Motor neuron (in vitro differentiated cells): ENCODE results near the gene PLCB1. TPM values are rescaled to one million over a fixed set of nuclear protein-coding genes. Genes with fewer than 3 reads are reported as not detected.

Source experiments
- ATAC-seq, 8 experiments: fragments of 200-7000 bp; cut with Tn5 transposase; replicated peaks in 6 of 8; 2 replicates each; pipeline ENCODE4 v1.8.0; 2021; ENCODE audit warnings: mild to moderate bottlenecking in 8 of 8, moderate library complexity in 8 of 8
- H3K27ac ChIP-seq, 2 donors: fragments of 250-450 bp; sonication (Bioruptor Pico); 2 replicates each; pipeline ENCODE4 v1.9.0; 2021; ENCODE audit warnings: antibody characterized with exemption in 2 of 2, mild to moderate bottlenecking in 2 of 2, moderate library complexity in 1 of 2
- H3K4me1 ChIP-seq, 2 donors: fragments of 250-450 bp; sonication (Bioruptor Pico); replicated peaks in 1 of 2; 2 replicates each; pipeline ENCODE4 v1.6.1; 2021; ENCODE audit warnings: antibody characterized with exemption in 2 of 2, mild to moderate bottlenecking in 2 of 2, moderate library complexity in 1 of 2
- H3K4me3 ChIP-seq, 5 donors: fragments of 250-450 bp; sonication (Bioruptor Pico); 2 replicates each; pipeline ENCODE4 v1.9.0; 2021; ENCODE audit warnings: antibody characterized with exemption in 5 of 5, mild to moderate bottlenecking in 5 of 5, moderate library complexity in 4 of 5
- WGBS, 10 experiments: fragments of 450-650 bp; shearing (Covaris generic); methylation state at CpG; one replicate each; pipeline ENCODE4 v1.0.0; 2022; 5-methylcytosine and 5-hydroxymethylcytosine counted together
- in situ Hi-C, 9 experiments: fragments of 400-800 bp; cut with MboI; loops; one replicate each; pipeline ENCODE4 v1.15.0; 2021; ENCODE audit warnings: low sequenced_read_pairs in 9 of 9, low pct_unique_long_range_greater_than_20kb in 2 of 9; ENCODE audit not compliant: unreplicated experiment in 9 of 9
- total RNA-seq, 8 experiments: library from RNA; unstranded; fragments of 300-600 nt; gene quantifications; 2 replicates each; pipeline versions ENCODE4 v1.2.3 to v1.2.4, GENCODE V29; 2022

The PLCB1 gene
- total RNA-seq, 8 experiments from 2014 or later, result 7.7 to 65.5 (median 36.2) TPM

GRCh38 chr20:8654486-8654885 lies 522.4 kb downstream of the PLCB1 start:
- 72 to 100% (median 91%) methylated on average over 1 to 2 of the region's 2 CpGs for WGBS, 10 experiments
- in situ Hi-C loops, result no loop called here
- Histone ChIP-seq H3K4me3 (no peak overlapping the region), H3K4me1 (no peaks in the 10 kb centered on the region), H3K27ac (no peak overlapping the region)
- ATAC-seq, result no peak

- Histone ChIP-seq H3K4me3 (no peak overlapping the region), H3K27ac (no peak overlapping the region), H3K4me1 (no peaks in the 10 kb centered on the region)
- WGBS, 10 experiments, result 63 to 100% (median 75%) methylated on average over 1 of the region's 1 CpG; no CpG with 5 or more reads in 1 of the 10 experiments
- in situ Hi-C loops, result no loop called here
- peak in 3 of 8 experiments; percentile 17 to 43 (median 42) for ATAC-seq
Measured at GRCh38 chr20:8656335-8656734, 524.3 kb downstream of the PLCB1 start.

GRCh38 chr20:8657664-8658063 lies 525.6 kb downstream of the PLCB1 start:
- no peak overlapping the region for H3K27ac ChIP-seq
- H3K4me3 ChIP-seq, result no peak overlapping the region
- no peak for ATAC-seq
- H3K4me1 ChIP-seq, result no peaks in the 10 kb centered on the region
- in situ Hi-C loops, result no loop called here

GRCh38 chr20:8658103-8658502 lies 526.0 kb downstream of the PLCB1 start:
- no peak for ATAC-seq
- no peak overlapping the region for H3K27ac ChIP-seq
- H3K4me3 ChIP-seq, result no peak overlapping the region
- H3K4me1 ChIP-seq, result no peaks in the 10 kb centered on the region
- WGBS, 10 experiments, result 63 to 97% (median 89%) methylated on average over 2 to 3 of the region's 3 CpGs; no CpG with 5 or more reads in 1 of the 10 experiments
- in situ Hi-C loops, result no loop called here

GRCh38 chr20:8661229-8661952 lies 529.3 kb downstream of the PLCB1 start:
- in situ Hi-C loops, result no loop called here
- H3K27ac ChIP-seq, result no peak overlapping the region

GRCh38 chr20:8662433-8662954 lies 530.4 kb downstream of the PLCB1 start:
- 69 to 92% (median 81%) methylated on average over 2 to 5 of the region's 5 CpGs; no CpG with 5 or more reads in 2 of the 10 experiments for WGBS, 10 experiments
- no peak for ATAC-seq
- in situ Hi-C loops, result no loop called here
- no peak overlapping the region for H3K27ac ChIP-seq
- H3K4me1 ChIP-seq, result peaks cover 0 to 3% of the 10 kb centered on the region in 2 donors
- no peak overlapping the region for H3K4me3 ChIP-seq

More at GRCh38 chr20:8661229-8661952, 529.3 kb downstream of the PLCB1 start:
- Histone ChIP-seq H3K4me1 (no peaks in the 10 kb centered on the region), H3K4me3 (no peak overlapping the region)
- WGBS, 10 experiments, result 71 to 100% (median 88%) methylated on average over 1 to 8 of the region's 8 CpGs; no CpG with 5 or more reads in 1 of the 10 experiments
- ATAC-seq, result peak in 1 of 8 experiments; percentile 22

GRCh38 chr20:8663424-8663823 lies 531.4 kb downstream of the PLCB1 start:
- no peak for ATAC-seq
- Histone ChIP-seq H3K4me3 (no peak overlapping the region), H3K4me1 (peaks cover 0 to 3% of the 10 kb centered on the region in 2 donors), H3K27ac (no peak overlapping the region)
- in situ Hi-C loops, result no loop called here
- 0 to 100% (median 92%) methylated on average over 1 of the region's 1 CpG; no CpG with 5 or more reads in 2 of the 10 experiments for WGBS, 10 experiments

DNA sequence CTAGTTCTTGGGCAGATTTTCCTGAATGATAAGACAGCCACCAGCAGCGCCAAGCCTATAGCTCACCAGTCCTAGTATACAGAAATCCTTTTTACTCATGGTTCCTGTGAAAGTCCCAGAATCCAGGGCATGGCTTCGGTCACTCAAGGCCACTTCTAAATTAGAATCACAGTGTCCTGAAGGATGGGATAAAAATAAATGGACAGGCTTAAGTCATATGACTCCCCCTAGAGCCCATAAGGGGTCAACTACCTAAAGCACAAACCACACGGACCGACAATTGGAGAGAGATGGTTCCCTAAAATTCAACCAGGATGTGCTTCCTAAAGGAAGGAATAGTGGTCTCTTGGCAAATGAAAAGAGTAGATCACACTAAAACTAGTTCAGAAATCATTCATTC lies 532.7 kb downstream of the PLCB1 start:
- in situ Hi-C loops, result no loop called here
- H3K4me1 ChIP-seq, result peaks cover 0 to 3% of the 10 kb centered on the region in 2 donors
- H3K27ac ChIP-seq, result no peak overlapping the region
- no peak for ATAC-seq
- 71 to 100% (median 90%) methylated on average over 1 to 4 of the region's 4 CpGs; no CpG with 5 or more reads in 1 of the 10 experiments for WGBS, 10 experiments
- H3K4me3 ChIP-seq, result no peak overlapping the region

- peaks cover 3 to 9% of the 10 kb centered on the region in 2 donors for H3K4me1 ChIP-seq
- H3K4me3 ChIP-seq, result no peak overlapping the region
- no peak overlapping the region for H3K27ac ChIP-seq
- in situ Hi-C loops, result no loop called here
- 60 to 100% (median 82%) methylated on average over 1 to 3 of the region's 3 CpGs for WGBS, 10 experiments
- no peak for ATAC-seq
Measured at GRCh38 chr20:8667306-8667705, 535.2 kb downstream of the PLCB1 start.

DNA sequence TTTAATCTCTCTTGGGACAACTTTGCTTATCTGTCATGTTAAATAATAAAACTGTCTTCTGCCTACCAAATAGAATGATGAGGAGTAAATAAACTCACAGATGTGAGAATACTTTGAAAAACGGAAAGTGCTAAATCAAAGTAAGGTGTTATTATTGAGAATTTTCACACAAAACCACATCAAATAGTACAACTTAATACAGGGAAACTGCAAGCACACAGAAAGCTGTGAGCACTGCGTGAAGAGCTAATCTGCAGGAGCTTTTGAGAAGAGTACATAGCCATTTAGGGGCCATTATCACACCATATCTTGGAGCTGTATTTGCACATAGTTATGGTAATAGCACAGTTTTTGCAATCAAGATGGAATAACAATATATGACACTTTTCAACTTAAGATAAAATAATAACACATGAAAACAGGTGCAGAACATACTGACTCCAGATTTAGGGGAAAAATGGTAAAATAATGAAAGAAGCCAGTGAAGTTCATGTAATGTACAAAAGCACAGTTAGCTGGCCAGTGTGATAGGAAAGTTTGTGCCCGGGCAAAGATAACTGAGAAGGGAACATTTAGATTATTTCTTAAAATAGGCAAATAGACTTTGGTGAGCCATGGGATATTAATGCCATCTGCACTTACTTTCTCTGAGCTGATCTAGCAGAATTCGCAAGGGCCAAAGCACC lies 538.3 kb downstream of the PLCB1 start:
- Histone ChIP-seq H3K4me1 (peaks cover 3 to 9% of the 10 kb centered on the region in 2 donors), H3K27ac (no peak overlapping the region), H3K4me3 (no peak overlapping the region)
- in situ Hi-C loops, result no loop called here
- WGBS, 10 experiments, result 31 to 100% (median 84%) methylated on average over 2 to 4 of the region's 4 CpGs
- no peak for ATAC-seq

DNA sequence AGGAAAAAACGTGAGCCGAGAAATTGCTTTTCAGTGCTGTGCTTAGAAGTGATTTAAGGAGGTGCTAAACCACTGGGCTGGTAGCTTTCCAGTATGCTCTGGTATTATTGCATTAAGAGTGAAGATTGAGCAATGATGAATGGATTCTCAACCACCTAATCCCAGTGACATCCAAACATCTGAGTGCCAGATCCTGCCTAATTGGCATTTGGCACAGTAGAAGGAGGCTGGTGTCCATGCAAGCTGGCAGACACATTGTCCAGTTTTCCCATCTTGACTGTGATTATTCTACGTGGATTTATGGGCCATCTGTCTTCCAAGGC lies 538.8 kb downstream of the PLCB1 start:
- H3K4me3 ChIP-seq, result no peak overlapping the region
- peak in 3 of 8 experiments; percentile 74 to 98 (median 93) for ATAC-seq
- H3K4me1 ChIP-seq, result peaks cover 3 to 9% of the 10 kb centered on the region in 2 donors
- WGBS, 10 experiments, result 0 to 100% (median 79%) methylated on average over 1 to 3 of the region's 3 CpGs; no CpG with 5 or more reads in 1 of the 10 experiments
- no peak overlapping the region for H3K27ac ChIP-seq
- in situ Hi-C loops, result no loop called here

- H3K4me3 ChIP-seq, result no peak overlapping the region
- whole genome bisulfite sequencing, 10 experiments, result 20 to 89% (median 83%) methylated on average over 3 to 7 of the region's 7 CpGs; no CpG with 5 or more reads in 2 of the 10 experiments
- H3K4me1 ChIP-seq, result peaks cover 3 to 9% of the 10 kb centered on the region in 2 donors
- ATAC-seq, result peak in 1 of 8 experiments; percentile 70
- no peak overlapping the region for H3K27ac ChIP-seq
- in situ Hi-C loops, result no loop called here
Measured at GRCh38 chr20:8671370-8671961, 539.4 kb downstream of the PLCB1 start.

GRCh38 chr20:8673116-8673515 lies 541.0 kb downstream of the PLCB1 start:
- no peak overlapping the region for H3K27ac ChIP-seq
- in situ Hi-C loops, result no loop called here
- ATAC-seq, result no peak
- peaks cover 0 to 9% of the 10 kb centered on the region in 2 donors for H3K4me1 ChIP-seq
- WGBS, 10 experiments, result 83 to 100% (median 88%) methylated on average over 1 to 2 of the region's 2 CpGs; no CpG with 5 or more reads in 3 of the 10 experiments
- H3K4me3 ChIP-seq, result no peak overlapping the region
